ENCODE data around the gene DAB2IP.

DAB2IP gene

DNA sequence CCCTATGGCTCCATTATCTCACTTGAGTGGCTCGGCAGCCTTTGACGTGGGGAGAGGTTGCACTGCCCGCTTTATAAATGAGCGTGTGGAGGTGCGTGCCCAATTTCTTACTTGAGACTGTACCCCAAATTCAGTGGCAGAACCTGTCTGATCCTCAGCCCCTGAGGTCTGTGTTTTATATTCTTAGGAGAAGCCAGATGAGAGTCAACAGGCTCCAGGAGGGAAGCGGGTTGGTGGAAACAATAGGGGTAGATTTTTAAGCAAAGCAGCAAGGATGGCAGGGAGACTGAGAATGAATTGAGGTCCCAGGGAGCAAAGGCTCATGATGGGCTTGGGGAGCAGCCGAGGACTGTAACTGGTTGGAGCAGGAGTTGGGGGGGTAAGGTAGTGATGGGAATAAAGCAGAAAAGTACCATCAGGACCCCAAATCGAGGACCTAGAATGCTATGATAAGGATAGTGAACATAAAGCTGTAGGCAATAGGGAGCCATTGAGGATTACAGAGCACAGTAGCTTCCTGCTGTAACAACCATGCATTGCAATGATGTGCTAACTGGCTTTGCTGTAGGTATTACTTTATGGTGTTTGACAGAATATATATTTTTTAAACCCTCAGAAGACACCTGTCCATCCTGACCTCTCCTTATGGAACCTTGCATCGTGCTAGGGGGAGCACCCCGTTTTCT lies 43.1 kb upstream of the DAB2IP start:
- Histone ChIP-seq H3K27ac (peak overlapping the region; percentile 51 to 57), H3K4me1 (peaks cover 0 to 69% (median 51%) of the 10 kb centered on the region in 4 donors), H3K4me3 (peak overlapping the region in 1 of 2 donors; percentile 21), H3K36me3 (no peaks in the 10 kb centered on the region), H3K9me3 (no peaks in the 10 kb centered on the region), H3K27me3 (no peaks in the 10 kb centered on the region)
- intact Hi-C loops (cut with DNase I; ENCODE audit: low total_unique reads), result loop anchor here (10.0 kb wide), 1 partner anchor 166 kb away; no protein-coding TSS in a partner anchor
- DNase-seq, result no peak
- TF ChIP-seq CTCF (IDR thresholded peaks at IDR 0.05), result no peak

DNA sequence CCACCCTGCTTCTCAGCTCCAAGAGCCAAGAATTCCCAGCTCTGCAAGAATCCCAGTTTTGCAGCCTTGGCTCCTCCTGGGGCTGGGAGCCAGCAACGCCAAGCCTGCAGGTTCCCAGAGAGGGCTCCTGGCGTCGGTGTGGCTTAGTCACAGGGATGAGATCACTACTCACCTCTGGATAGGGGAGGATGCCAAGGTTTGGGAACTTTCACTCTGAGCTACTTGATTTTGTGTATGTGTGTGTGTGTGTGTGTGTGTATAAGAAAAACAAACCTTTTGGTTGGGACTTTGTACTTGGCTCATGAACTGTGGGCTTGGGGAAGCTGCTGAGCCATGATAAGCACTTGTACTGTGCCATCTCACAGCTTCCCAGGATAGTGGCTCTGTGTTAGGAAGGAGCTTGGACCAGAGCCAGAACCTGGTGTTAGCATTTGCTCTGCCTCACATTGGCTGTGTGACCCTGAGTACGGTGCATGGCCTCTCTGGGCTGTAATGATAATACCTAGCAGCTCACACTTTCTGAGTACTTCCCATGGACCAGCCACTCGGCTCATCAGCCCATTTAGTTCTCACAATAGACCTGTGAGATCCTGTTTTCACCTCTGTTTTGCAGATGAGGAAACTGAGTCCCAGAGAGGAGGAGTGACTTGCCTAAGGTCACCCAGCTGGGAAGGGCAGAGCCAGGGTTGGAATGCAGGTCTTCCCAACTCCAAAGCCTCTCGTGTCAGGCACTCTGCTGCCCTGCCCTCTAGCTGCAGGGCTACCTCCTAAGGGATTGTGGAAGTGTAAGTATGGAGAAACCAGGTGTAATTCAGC lies 41.4 kb upstream of the DAB2IP start:
- TF ChIP-seq CTCF (IDR thresholded peaks at IDR 0.05), result no peak
- Histone ChIP-seq H3K9me3 (no peaks in the 10 kb centered on the region), H3K27ac (peak overlapping the region; percentile 16 to 33), H3K36me3 (no peaks in the 10 kb centered on the region), H3K4me3 (no peak overlapping the region), H3K27me3 (no peaks in the 10 kb centered on the region), H3K4me1 (peaks cover 0 to 66% (median 42%) of the 10 kb centered on the region in 4 donors)
- DNase-seq, result peak; percentile 43 to 79
- intact Hi-C loops (cut with DNase I; ENCODE audit: low total_unique reads), result loop anchor here (10.0 kb wide), 1 partner anchor 165 kb away; no protein-coding TSS in a partner anchor

GRCh38 chr9:121610638-121610953 lies 40.8 kb upstream of the DAB2IP start:
- H3K27me3 ChIP-seq, result no peaks in the 10 kb centered on the region
- intact Hi-C loops (cut with DNase I; ENCODE audit: low total_unique reads), result no loop called here

DNA sequence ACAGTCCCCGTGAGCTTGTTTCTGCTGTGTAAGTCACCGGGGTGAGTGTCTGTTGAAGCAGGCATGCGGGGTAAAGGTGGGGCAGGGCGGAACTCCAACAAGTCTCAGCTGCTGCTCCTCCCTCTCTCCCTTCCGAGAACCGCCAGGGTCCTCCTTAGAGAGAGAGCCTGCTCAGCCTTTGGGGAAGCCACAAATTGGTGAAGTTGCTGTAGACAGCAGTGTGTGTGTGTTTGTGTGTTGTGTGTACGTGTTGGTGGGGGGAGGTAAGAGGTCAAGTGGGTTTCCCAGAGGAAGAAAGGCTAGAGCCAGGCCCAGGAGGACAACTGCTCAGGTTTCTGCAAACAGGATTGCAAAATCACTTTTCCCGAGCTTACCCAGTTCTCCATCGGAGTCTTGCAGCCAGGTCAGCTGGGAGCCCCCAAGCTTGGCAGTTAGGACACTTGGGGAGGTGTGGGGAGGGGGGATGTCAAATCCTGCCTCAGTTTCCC lies 38.9 kb upstream of the DAB2IP start:
- Histone ChIP-seq H3K36me3 (no peaks in the 10 kb centered on the region), H3K4me1 (peaks cover 0 to 46% (median 32%) of the 10 kb centered on the region in 4 donors), H3K9me3 (no peaks in the 10 kb centered on the region), H3K27me3 (no peaks in the 10 kb centered on the region), H3K4me3 (no peak overlapping the region), H3K27ac (no peak overlapping the region)
- TF ChIP-seq CTCF (IDR thresholded peaks at IDR 0.05), result no peak
- intact Hi-C loops (cut with DNase I; ENCODE audit: low total_unique reads), result no loop called here
- no peak for DNase-seq

More at GRCh38 chr9:121610638-121610953, 40.8 kb upstream of the DAB2IP start:
- H3K4me3 ChIP-seq, result no peak overlapping the region
- no peaks in the 10 kb centered on the region for H3K9me3 ChIP-seq
- peaks cover 0 to 65% (median 42%) of the 10 kb centered on the region in 4 donors for H3K4me1 ChIP-seq
- TF ChIP-seq CTCF (IDR thresholded peaks at IDR 0.05), result no peak
- no peak for DNase-seq
- no peaks in the 10 kb centered on the region for H3K36me3 ChIP-seq
- no peak overlapping the region for H3K27ac ChIP-seq

DNA sequence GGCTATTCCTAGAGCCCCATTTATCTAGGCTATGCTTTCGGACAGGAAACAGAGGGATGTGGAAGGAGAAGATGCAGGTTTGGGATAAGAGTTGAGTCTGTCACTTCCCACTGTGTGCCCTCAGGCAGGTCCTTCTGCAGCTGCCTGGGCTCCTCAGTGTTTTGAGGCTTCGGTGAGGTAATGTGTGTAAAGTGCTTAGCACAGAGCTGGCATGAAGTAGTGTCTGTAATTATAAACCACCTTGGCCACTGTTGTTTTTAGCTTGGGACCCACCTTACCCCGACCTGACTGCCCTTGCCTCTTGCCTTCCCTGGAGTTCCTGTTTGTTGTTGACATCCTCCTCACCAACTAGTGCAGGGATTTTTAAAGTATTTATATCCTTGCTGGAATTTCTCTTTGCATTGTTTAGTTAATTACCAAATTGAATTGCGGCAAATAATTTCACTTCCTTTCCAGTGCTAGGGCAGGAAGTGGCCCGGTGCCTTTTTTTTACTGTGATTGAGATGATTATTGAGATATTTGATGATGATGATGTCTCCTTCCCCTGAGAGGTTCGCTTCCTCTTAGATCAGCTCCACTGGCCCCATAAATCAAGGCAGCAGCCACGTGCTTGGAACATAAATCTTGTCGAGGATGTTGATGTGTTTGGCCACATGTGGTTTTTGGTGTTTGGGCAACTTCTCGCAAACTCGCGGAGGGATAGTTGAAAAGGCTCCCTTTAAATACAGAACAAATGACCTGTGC lies 38.3 kb upstream of the DAB2IP start:
- H3K27ac ChIP-seq, result no peak overlapping the region
- H3K4me3 ChIP-seq, result no peak overlapping the region
- H3K4me1 ChIP-seq, result peaks cover 0 to 40% (median 27%) of the 10 kb centered on the region in 4 donors
- no peak for TF ChIP-seq CTCF (IDR thresholded peaks at IDR 0.05)
- H3K36me3 ChIP-seq, result no peaks in the 10 kb centered on the region
- H3K9me3 ChIP-seq, result no peaks in the 10 kb centered on the region
- intact Hi-C loops (cut with DNase I; ENCODE audit: low total_unique reads), result no loop called here
- no peaks in the 10 kb centered on the region for H3K27me3 ChIP-seq
- DNase-seq, result no peak

All from tibial artery (tissue), 4 donors.